HepG2 (cell line): ENCODE data around the gene KCNQ1OT1. TPM values are rescaled to one million over a fixed set of nuclear protein-coding genes. Genes with fewer than 3 reads are reported as not detected.

ENCODE experiments used
- AGO2 ChIP-seq: fragments of 200-400 bp; formaldehyde crosslinking; optimal IDR thresholded peaks from 2 replicates; pipeline ENCODE3; 2017; ENCODE audit warnings: mild to moderate bottlenecking, low read depth, low read length, moderate library complexity
- FOXK2 ChIP-seq: fragments of 450-650 bp; IDR thresholded peaks from 2 replicates; pipeline ENCODE4 v1.6.1; 2016
- GATAD1 ChIP-seq: IDR thresholded peaks from 2 replicates; pipeline ENCODE4 v1.6.1; 2016; ENCODE audit warnings: missing genetic modification reagents, missing compliant biosample characterization
- HES4 ChIP-seq: sonication (generic); formaldehyde crosslinking; IDR thresholded peaks from 2 replicates; pipeline ENCODE4 v1.9.0; 2021; ENCODE audit warnings: mild to moderate bottlenecking, missing genetic modification reagents, borderline replicate concordance
- MTF1 ChIP-seq: sonication (generic); formaldehyde crosslinking; IDR thresholded peaks from 2 replicates; pipeline ENCODE4 v1.5.0; 2020; ENCODE audit warnings: missing genetic modification reagents
- POLR2A ChIP-seq, 2 experiments: IDR thresholded peaks; 2 replicates each; pipeline ENCODE4 v1.6.1; 2011; ENCODE audit warnings: low read depth in 2 of 2, low read length in 2 of 2, mild to moderate bottlenecking in 1 of 2, moderate library complexity in 1 of 2; ENCODE audit not compliant: insufficient read depth in 1 of 2
- RBAK ChIP-seq: sonication (generic); formaldehyde crosslinking; IDR thresholded peaks from 2 replicates; pipeline ENCODE4 v1.5.1; 2020; ENCODE audit warnings: mild to moderate bottlenecking, missing genetic modification reagents
- RBM22 ChIP-seq: fragments of 200-400 bp; formaldehyde crosslinking; optimal IDR thresholded peaks from 2 replicates; pipeline ENCODE3; 2017; ENCODE audit warnings: mild to moderate bottlenecking, low read length, moderate library complexity
- SMC3 ChIP-seq: IDR thresholded peaks from 2 replicates; pipeline ENCODE4 v1.6.1; 2011; ENCODE audit warnings: low read length, improper control_type of control experiment
- SRF ChIP-seq: IDR thresholded peaks from 2 replicates; pipeline ENCODE4 v1.6.1; 2011; ENCODE audit warnings: mild to moderate bottlenecking, low read depth, low read length, moderate library complexity
- ZMYM2 ChIP-seq: sonication (generic); formaldehyde crosslinking; IDR thresholded peaks from 2 replicates; pipeline ENCODE4 v1.8.0; 2022; ENCODE audit warnings: mild to moderate bottlenecking, missing genetic modification reagents
- ZNF253 ChIP-seq: sonication (generic); formaldehyde crosslinking; IDR thresholded peaks from 2 replicates; pipeline ENCODE4 v1.8.0; 2022; ENCODE audit warnings: mild to moderate bottlenecking, missing genetic modification reagents, borderline replicate concordance
- ZNF543 ChIP-seq: sonication (generic); formaldehyde crosslinking; IDR thresholded peaks from 2 replicates; pipeline ENCODE4 v1.4.0; 2020; ENCODE audit warnings: mild to moderate bottlenecking, missing genetic modification reagents
- ZNF598 ChIP-seq: sonication (generic); formaldehyde crosslinking; IDR thresholded peaks from 2 replicates; pipeline ENCODE4 v1.5.1; 2020; ENCODE audit warnings: mild to moderate bottlenecking, missing genetic modification reagents, borderline replicate concordance
- ZNF816 ChIP-seq: sonication (generic); formaldehyde crosslinking; IDR thresholded peaks from 2 replicates; pipeline ENCODE4 v1.8.0; 2022; ENCODE audit warnings: missing genetic modification reagents, mild to moderate bottlenecking, borderline replicate concordance
- polyA plus RNA-seq, 8 experiments: library from polyadenylated mRNA; depleted of rRNA in 3 of 8; stranded (reverse) in 7 of 8; unstranded in 1 of 8; fragments of >200 nt; fragmentation: Illumina TruSeq in 4 of 8; extraction: Trizol in 4 of 8; gene quantifications; 2 replicates each; pipeline versions ENCODE4 v1.2.1 to v1.2.3, GENCODE V29; 2011 to 2016; ENCODE audit warnings: low read depth in 4 of 8, missing spikeins in 1 of 8, mixed read lengths in 1 of 8; ENCODE audit not compliant: insufficient read depth in 1 of 8
- total RNA-seq, 5 experiments: library from RNA; depleted of rRNA; stranded (reverse); fragments of >200 nt; fragmentation: Illumina TruSeq; extraction: Trizol; gene quantifications; 2 replicates each; pipeline ENCODE4 v1.2.3, GENCODE V29; 2016; ENCODE audit warnings: low read depth in 1 of 5
- TF ChIP-seq, protein P1 (sequence below): sonication (generic); formaldehyde crosslinking; IDR thresholded peaks from 2 replicates; pipeline ENCODE4 v1.5.0; 2020; ENCODE audit warnings: mild to moderate bottlenecking, missing genetic modification reagents, moderate library complexity
- TF ChIP-seq, protein P2 (sequence below): sonication (generic); formaldehyde crosslinking; IDR thresholded peaks from 2 replicates; pipeline ENCODE4 v1.5.1; 2020; ENCODE audit warnings: mild to moderate bottlenecking, missing genetic modification reagents, moderate library complexity
- TF ChIP-seq, protein P3 (sequence below): IDR thresholded peaks from 2 replicates; pipeline ENCODE4 v1.6.1; 2012; ENCODE audit warnings: inconsistent platforms
- TF ChIP-seq, protein P4 (sequence below): sonication (generic); formaldehyde crosslinking; IDR thresholded peaks from 2 replicates; pipeline ENCODE4 v1.4.0; 2020; ENCODE audit warnings: low read depth, mild to moderate bottlenecking, missing genetic modification reagents
- TF ChIP-seq, protein P5 (sequence below): sonication (generic); formaldehyde crosslinking; IDR thresholded peaks from 2 replicates; pipeline ENCODE4 v1.8.0; 2022; ENCODE audit warnings: missing genetic modification reagents, mild to moderate bottlenecking, borderline replicate concordance

The KCNQ1OT1 gene
- total and polyA plus RNA-seq, 2 of the 13 experiments (the other 11 are each of a cell fraction or from before 2014, with no cell fraction given), result 1.3 to 18.9 TPM

DNA sequence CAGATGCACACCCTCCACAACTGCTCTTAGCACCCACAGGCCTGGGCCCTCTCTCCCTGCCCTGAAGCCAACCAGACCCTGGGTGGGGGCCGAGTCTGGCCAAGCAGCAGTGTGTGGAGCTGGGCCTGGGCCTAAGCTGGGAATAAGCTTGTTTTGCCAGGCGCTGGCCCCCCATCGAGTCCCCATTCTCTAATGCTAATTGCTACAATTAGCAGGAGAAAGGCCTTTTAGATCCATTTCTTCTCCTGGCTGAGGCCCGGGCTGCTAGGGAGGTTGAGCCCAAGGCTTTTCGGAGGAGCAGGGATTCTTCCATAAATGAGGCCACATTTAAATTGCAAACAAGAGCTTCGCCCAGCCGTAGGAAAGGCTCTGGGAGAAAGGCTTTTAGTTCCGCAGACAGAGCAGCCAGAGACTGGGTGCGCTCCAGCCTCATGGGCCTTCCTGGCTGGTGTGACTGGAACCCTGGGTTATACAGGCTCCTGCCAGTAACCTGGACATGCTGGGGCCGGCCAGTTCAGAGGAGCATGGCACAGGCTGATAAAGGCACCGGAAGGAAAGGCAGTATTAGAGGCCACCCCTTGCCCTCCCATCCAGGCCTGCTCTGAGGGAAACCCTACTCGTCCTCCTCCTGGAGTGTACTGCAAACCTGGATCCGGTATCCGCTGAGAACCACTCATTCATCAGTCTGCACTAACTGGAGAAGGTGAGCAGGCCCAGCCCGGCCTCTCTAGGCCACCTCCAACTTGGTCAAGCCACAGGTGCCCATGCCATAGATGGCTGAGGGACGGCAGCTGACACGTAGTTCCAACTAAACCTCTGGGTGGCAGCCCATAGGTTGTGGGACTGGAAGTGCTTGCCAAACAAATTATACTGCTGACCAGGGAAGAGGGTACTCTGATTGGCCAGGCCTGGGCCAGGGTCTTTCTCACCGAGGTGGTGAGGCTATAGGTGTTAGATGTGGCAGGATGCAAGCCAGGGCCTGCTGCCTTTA, 6.2 kb downstream of the KCNQ1OT1 start (continued):
- TF ChIP-seq, protein P1, sequence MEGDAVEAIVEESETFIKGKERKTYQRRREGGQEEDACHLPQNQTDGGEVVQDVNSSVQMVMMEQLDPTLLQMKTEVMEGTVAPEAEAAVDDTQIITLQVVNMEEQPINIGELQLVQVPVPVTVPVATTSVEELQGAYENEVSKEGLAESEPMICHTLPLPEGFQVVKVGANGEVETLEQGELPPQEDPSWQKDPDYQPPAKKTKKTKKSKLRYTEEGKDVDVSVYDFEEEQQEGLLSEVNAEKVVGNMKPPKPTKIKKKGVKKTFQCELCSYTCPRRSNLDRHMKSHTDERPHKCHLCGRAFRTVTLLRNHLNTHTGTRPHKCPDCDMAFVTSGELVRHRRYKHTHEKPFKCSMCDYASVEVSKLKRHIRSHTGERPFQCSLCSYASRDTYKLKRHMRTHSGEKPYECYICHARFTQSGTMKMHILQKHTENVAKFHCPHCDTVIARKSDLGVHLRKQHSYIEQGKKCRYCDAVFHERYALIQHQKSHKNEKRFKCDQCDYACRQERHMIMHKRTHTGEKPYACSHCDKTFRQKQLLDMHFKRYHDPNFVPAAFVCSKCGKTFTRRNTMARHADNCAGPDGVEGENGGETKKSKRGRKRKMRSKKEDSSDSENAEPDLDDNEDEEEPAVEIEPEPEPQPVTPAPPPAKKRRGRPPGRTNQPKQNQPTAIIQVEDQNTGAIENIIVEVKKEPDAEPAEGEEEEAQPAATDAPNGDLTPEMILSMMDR (CRISPR knock-in tag), result 0 out of 2 replicates have a peak, but pooled peaks have one; percentile 19
- TF ChIP-seq ZNF543 (CRISPR knock-in tag), result 0 out of 2 replicates have a peak, but pooled peaks have one; percentile 27
- TF ChIP-seq, protein P2, sequence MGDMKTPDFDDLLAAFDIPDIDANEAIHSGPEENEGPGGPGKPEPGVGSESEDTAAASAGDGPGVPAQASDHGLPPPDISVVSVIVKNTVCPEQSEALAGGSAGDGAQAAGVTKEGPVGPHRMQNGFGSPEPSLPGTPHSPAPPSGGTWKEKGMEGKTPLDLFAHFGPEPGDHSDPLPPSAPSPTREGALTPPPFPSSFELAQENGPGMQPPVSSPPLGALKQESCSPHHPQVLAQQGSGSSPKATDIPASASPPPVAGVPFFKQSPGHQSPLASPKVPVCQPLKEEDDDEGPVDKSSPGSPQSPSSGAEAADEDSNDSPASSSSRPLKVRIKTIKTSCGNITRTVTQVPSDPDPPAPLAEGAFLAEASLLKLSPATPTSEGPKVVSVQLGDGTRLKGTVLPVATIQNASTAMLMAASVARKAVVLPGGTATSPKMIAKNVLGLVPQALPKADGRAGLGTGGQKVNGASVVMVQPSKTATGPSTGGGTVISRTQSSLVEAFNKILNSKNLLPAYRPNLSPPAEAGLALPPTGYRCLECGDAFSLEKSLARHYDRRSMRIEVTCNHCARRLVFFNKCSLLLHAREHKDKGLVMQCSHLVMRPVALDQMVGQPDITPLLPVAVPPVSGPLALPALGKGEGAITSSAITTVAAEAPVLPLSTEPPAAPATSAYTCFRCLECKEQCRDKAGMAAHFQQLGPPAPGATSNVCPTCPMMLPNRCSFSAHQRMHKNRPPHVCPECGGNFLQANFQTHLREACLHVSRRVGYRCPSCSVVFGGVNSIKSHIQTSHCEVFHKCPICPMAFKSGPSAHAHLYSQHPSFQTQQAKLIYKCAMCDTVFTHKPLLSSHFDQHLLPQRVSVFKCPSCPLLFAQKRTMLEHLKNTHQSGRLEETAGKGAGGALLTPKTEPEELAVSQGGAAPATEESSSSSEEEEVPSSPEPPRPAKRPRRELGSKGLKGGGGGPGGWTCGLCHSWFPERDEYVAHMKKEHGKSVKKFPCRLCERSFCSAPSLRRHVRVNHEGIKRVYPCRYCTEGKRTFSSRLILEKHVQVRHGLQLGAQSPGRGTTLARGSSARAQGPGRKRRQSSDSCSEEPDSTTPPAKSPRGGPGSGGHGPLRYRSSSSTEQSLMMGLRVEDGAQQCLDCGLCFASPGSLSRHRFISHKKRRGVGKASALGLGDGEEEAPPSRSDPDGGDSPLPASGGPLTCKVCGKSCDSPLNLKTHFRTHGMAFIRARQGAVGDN, result peak; percentile 62
- TF ChIP-seq, protein P3, sequence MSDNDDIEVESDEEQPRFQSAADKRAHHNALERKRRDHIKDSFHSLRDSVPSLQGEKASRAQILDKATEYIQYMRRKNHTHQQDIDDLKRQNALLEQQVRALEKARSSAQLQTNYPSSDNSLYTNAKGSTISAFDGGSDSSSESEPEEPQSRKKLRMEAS, result peak; percentile 30; the same call in 1 of the 2 replicates
- no peak for TF ChIP-seq GATAD1
- TF ChIP-seq, protein P4, sequence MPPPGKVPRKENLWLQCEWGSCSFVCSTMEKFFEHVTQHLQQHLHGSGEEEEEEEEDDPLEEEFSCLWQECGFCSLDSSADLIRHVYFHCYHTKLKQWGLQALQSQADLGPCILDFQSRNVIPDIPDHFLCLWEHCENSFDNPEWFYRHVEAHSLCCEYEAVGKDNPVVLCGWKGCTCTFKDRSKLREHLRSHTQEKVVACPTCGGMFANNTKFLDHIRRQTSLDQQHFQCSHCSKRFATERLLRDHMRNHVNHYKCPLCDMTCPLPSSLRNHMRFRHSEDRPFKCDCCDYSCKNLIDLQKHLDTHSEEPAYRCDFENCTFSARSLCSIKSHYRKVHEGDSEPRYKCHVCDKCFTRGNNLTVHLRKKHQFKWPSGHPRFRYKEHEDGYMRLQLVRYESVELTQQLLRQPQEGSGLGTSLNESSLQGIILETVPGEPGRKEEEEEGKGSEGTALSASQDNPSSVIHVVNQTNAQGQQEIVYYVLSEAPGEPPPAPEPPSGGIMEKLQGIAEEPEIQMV (CRISPR knock-in tag), result 0 out of 2 replicates have a peak, but pooled peaks have one; percentile 10
- TF ChIP-seq ZNF816, result no peak
- peak in 1 of 2 experiments; percentile 35; a peak in 1 of 4 replicates for TF ChIP-seq POLR2A (IDR thresholded peaks at IDR 0.05; ENCODE audit: insufficient read depth in 1 of 2, low read depth in 2 of 2, low read length in 2 of 2)
- no peak for TF ChIP-seq MTF1 (CRISPR knock-in tag)
- TF ChIP-seq RBAK (CRISPR knock-in tag), result no peak
- no peak for TF ChIP-seq ZNF253
- TF ChIP-seq SMC3, result 0 out of 2 replicates have a peak, but pooled peaks have one; percentile 8
- peak; percentile 90 for TF ChIP-seq RBM22
- TF ChIP-seq HES4 (CRISPR knock-in tag), result no peak
- no peak for TF ChIP-seq SRF
- TF ChIP-seq, protein P5, sequence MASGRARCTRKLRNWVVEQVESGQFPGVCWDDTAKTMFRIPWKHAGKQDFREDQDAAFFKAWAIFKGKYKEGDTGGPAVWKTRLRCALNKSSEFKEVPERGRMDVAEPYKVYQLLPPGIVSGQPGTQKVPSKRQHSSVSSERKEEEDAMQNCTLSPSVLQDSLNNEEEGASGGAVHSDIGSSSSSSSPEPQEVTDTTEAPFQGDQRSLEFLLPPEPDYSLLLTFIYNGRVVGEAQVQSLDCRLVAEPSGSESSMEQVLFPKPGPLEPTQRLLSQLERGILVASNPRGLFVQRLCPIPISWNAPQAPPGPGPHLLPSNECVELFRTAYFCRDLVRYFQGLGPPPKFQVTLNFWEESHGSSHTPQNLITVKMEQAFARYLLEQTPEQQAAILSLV (CRISPR knock-in tag), result no peak
- TF ChIP-seq FOXK2, result no peak
- no peak for TF ChIP-seq ZMYM2 (CRISPR knock-in tag)
- TF ChIP-seq AGO2, result peak; percentile 79
- TF ChIP-seq ZNF598 (CRISPR knock-in tag), result no peak
